ENCODE data around the gene RTKN2. TPM values are rescaled to one million over a fixed set of nuclear protein-coding genes. Genes with fewer than 3 reads are reported as not detected.

The RTKN2 gene
- total RNA-seq, 1 donor from 2014 or later, result 2.5 TPM

DNA sequence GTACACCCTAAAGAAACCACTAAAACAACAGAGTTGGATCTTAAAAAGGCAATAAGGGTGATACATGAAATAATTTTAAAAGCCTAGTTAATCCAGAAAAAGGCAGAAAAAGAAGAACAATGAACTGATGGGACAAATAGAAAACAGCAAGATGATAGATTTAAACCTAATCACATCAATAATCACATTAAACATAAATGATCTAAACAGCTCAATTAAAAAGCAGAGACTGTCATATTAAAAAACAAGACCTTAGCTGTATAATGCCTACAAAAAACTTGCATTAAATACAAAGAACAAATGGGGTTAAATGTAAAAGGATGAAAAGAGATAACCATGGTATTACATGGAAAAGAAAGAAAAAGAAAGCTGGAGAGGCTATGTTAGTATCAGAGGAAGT is 96.2 kb downstream of the RTKN2 start:
- Histone ChIP-seq H3K36me3 (no peaks in the 10 kb centered on the region), H3K27me3 (no peaks in the 10 kb centered on the region), H3K4me1 (no peaks in the 10 kb centered on the region), H3K4me3 (no peak overlapping the region), H3K9me3 (no peaks in the 10 kb centered on the region), H3K27ac (no peak overlapping the region)
- DNase-seq (ENCODE audit: extremely low spot score in 2 of 2), result no peak
- TF ChIP-seq POLR2A (IDR thresholded peaks at IDR 0.05), result no peak
- TF ChIP-seq, protein P1, sequence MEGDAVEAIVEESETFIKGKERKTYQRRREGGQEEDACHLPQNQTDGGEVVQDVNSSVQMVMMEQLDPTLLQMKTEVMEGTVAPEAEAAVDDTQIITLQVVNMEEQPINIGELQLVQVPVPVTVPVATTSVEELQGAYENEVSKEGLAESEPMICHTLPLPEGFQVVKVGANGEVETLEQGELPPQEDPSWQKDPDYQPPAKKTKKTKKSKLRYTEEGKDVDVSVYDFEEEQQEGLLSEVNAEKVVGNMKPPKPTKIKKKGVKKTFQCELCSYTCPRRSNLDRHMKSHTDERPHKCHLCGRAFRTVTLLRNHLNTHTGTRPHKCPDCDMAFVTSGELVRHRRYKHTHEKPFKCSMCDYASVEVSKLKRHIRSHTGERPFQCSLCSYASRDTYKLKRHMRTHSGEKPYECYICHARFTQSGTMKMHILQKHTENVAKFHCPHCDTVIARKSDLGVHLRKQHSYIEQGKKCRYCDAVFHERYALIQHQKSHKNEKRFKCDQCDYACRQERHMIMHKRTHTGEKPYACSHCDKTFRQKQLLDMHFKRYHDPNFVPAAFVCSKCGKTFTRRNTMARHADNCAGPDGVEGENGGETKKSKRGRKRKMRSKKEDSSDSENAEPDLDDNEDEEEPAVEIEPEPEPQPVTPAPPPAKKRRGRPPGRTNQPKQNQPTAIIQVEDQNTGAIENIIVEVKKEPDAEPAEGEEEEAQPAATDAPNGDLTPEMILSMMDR (IDR thresholded peaks at IDR 0.05), result no peak
- TF ChIP-seq POLR2AphosphoS5 (IDR thresholded peaks at IDR 0.05; ENCODE audit: insufficient read depth in 1 of 2, low read depth in 1 of 2), result no peak
- intact Hi-C loops (cut with DNase I), result no loop called here

DNA sequence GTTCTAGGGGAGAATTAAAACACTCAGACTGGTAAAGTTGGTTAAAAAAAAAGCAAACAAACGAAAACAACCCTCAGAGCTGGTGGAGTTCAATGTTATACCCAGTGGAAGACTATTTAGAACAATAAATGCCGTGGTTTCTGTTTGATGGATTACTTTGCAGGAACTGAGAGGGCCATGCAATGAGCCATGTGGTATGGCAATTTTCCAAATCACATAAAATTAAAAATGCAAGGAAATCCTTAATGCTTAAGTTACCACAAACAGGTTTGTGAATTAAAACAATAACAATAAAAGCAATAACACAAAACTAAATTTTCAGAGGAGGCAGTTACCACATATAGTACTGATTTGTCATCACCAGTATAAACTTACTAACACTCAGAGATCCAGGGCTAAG is 96.9 kb downstream of the RTKN2 start:
- Histone ChIP-seq H3K4me1 (no peaks in the 10 kb centered on the region), H3K36me3 (no peaks in the 10 kb centered on the region), H3K4me3 (no peak overlapping the region), H3K27me3 (no peaks in the 10 kb centered on the region), H3K9me3 (no peaks in the 10 kb centered on the region), H3K27ac (no peak overlapping the region)
- TF ChIP-seq, protein P1 (IDR thresholded peaks at IDR 0.05), result no peak
- no peak for TF ChIP-seq POLR2A (IDR thresholded peaks at IDR 0.05)
- no peak for TF ChIP-seq POLR2AphosphoS5 (IDR thresholded peaks at IDR 0.05; ENCODE audit: insufficient read depth in 1 of 2, low read depth in 1 of 2)
- no peak for DNase-seq (ENCODE audit: extremely low spot score in 2 of 2)
- intact Hi-C loops (cut with DNase I), result no loop called here

DNA sequence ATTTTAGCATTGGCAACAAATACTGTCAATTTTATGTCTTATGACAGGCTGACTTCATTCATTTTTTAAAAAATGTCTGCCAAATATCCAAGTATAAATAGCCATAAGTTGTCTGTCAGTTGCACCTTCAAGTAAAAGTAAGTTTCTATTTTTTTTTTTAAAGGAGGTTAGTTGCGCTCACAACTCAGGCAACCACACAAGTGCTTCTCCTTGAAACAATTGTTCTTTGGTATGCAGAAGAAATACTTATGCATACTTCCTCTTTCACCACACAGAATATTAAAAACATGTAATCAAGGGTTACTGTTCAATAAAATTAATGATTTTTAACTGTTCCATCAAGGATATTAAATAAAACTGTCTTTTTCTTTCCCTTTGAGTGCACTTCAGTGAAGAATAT is 97.9 kb downstream of the RTKN2 start:
- no peak for DNase-seq (ENCODE audit: extremely low spot score in 2 of 2)
- Histone ChIP-seq H3K27ac (no peak overlapping the region), H3K4me1 (no peaks in the 10 kb centered on the region), H3K9me3 (no peaks in the 10 kb centered on the region), H3K4me3 (no peak overlapping the region), H3K27me3 (no peaks in the 10 kb centered on the region), H3K36me3 (no peaks in the 10 kb centered on the region)
- intact Hi-C loops (cut with DNase I), result no loop called here
- TF ChIP-seq POLR2A (IDR thresholded peaks at IDR 0.05) (no peak), POLR2AphosphoS5 (IDR thresholded peaks at IDR 0.05; ENCODE audit: insufficient read depth in 1 of 2, low read depth in 1 of 2) (no peak)
- TF ChIP-seq, protein P1 (IDR thresholded peaks at IDR 0.05), result no peak

DNA sequence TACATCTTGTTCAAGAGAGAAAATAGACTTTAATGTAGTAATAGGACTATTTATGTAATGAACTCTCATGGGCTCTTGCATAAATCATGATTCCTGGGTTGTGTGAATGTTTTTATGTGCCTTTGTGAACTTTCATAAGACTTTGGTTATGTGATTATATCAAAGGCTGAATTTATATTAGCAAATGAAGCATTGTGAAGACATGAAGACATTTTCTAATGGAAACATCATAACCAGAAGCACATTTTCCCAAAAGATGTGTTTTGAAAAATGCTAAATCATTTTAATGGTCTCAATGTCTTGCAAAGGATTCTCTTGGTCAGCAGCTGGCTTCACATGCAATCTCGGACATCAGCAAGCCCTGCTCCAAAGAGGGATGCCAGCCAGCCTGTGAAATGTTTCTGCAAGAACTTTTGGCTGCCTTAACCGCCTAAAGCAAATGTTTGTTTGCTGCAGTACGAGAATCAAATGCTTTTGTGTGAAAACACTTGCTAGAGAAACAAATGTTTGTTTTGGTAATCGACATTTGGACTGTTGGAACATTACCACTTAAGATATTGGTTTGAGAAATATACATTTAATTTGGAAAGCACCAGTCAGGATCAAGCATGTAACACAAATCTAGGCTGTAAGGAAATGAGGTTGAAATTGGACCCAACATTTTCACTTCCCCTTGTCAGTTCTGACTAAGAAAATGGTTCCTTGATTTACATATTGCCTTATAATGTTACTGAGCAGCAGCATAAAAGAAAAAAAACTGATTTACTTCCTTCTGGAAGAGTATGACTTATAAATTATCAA is 102.1 kb downstream of the RTKN2 start:
- TF ChIP-seq, protein P1 (IDR thresholded peaks at IDR 0.05), result no peak
- TF ChIP-seq POLR2AphosphoS5 (IDR thresholded peaks at IDR 0.05; ENCODE audit: insufficient read depth in 1 of 2, low read depth in 1 of 2) (peak in 1 of 2 donors; percentile 20), POLR2A (IDR thresholded peaks at IDR 0.05) (no peak)
- H3K27me3 ChIP-seq, result no peaks in the 10 kb centered on the region
- no peak overlapping the region for H3K4me3 ChIP-seq
- H3K4me1 ChIP-seq, result no peaks in the 10 kb centered on the region
- no peaks in the 10 kb centered on the region for H3K9me3 ChIP-seq
- no peaks in the 10 kb centered on the region for H3K36me3 ChIP-seq
- intact Hi-C loops (cut with DNase I), result no loop called here
- no peak for DNase-seq (ENCODE audit: extremely low spot score in 2 of 2)
- peak overlapping the region; percentile 14 for H3K27ac ChIP-seq

DNA sequence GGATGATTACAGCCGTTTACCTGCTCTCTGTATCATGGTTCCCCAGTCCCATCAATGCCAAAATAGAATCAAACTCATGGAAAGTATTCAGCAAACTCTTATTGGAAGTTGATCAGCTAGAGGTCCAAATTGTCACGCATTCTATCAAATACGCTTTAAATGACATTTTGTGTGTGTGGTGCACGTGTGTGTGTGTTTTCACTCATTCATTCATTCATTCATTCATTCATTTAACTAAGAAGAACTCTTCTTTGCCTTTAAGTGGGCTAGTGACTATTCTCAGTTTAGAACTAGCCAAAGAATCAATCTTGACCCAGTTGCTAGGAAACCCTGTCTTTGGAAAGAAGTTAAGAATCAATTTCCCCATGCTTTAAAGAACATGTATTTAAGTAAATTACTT is 102.8 kb downstream of the RTKN2 start:
- intact Hi-C loops (cut with DNase I), result no loop called here
- Histone ChIP-seq H3K4me3 (no peak overlapping the region), H3K4me1 (no peaks in the 10 kb centered on the region), H3K36me3 (no peaks in the 10 kb centered on the region), H3K27me3 (no peaks in the 10 kb centered on the region), H3K27ac (no peak overlapping the region), H3K9me3 (no peaks in the 10 kb centered on the region)
- TF ChIP-seq POLR2AphosphoS5 (IDR thresholded peaks at IDR 0.05; ENCODE audit: insufficient read depth in 1 of 2, low read depth in 1 of 2) (no peak), POLR2A (IDR thresholded peaks at IDR 0.05) (no peak)
- TF ChIP-seq, protein P1 (IDR thresholded peaks at IDR 0.05), result no peak
- no peak for DNase-seq (ENCODE audit: extremely low spot score in 2 of 2)
